ENCODE data around the gene TRPM2. TPM values are rescaled to one million over a fixed set of nuclear protein-coding genes. Genes with fewer than 3 reads are reported as not detected.

TRPM2 gene
- total RNA-seq, 2 experiments from 2014 or later = 1.9 to 2.9 TPM

- peaks cover 32% of the 10 kb centered on the region for H3K36me3 Mint-ChIP-seq (ENCODE audit: low read depth)
- intact Hi-C loops (cut with DNase I, micrococcal nuclease) = no loop called here
- H3K9me3 ChIP-seq (ENCODE audit: control insufficient read depth in 1 of 2, insufficient read depth in 1 of 2, low read length in 2 of 2) = peaks cover 25% of the 10 kb centered on the region in 2 experiments
- no peak overlapping the region for H3K27ac Mint-ChIP-seq
- H3K36me3 ChIP-seq (ENCODE audit: insufficient read depth, low read length) = no peaks in the 10 kb centered on the region
- peaks cover 18% of the 10 kb centered on the region for H3K9me3 Mint-ChIP-seq
- H3K4me1 Mint-ChIP-seq (ENCODE audit: low read depth) = no peaks in the 10 kb centered on the region
- no peak overlapping the region for H3K27ac ChIP-seq (ENCODE audit: low read depth in 1 of 2, low read length in 2 of 2)
- CTCF ChIA-PET = no interaction called here
- H3K4me3 Mint-ChIP-seq = no peak overlapping the region
- no peak overlapping the region for H3K4me3 ChIP-seq (ENCODE audit: low read length)
- POLR2A ChIA-PET = no interaction called here
- TF ChIP-seq, protein P1, sequence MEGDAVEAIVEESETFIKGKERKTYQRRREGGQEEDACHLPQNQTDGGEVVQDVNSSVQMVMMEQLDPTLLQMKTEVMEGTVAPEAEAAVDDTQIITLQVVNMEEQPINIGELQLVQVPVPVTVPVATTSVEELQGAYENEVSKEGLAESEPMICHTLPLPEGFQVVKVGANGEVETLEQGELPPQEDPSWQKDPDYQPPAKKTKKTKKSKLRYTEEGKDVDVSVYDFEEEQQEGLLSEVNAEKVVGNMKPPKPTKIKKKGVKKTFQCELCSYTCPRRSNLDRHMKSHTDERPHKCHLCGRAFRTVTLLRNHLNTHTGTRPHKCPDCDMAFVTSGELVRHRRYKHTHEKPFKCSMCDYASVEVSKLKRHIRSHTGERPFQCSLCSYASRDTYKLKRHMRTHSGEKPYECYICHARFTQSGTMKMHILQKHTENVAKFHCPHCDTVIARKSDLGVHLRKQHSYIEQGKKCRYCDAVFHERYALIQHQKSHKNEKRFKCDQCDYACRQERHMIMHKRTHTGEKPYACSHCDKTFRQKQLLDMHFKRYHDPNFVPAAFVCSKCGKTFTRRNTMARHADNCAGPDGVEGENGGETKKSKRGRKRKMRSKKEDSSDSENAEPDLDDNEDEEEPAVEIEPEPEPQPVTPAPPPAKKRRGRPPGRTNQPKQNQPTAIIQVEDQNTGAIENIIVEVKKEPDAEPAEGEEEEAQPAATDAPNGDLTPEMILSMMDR (IDR thresholded peaks at IDR 0.05) = no peak
- no peak for DNase-seq
- no peaks in the 10 kb centered on the region for H3K27me3 Mint-ChIP-seq
- no peak for ATAC-seq (ENCODE audit: poor library complexity)
- no peaks in the 10 kb centered on the region for H3K4me1 ChIP-seq (ENCODE audit: insufficient read depth, low read length)
- no peaks in the 10 kb centered on the region for H3K27me3 ChIP-seq (ENCODE audit: control insufficient read depth in 1 of 2, insufficient read depth in 2 of 2, low read length in 2 of 2)
These were observed 29.8 kb downstream of the TRPM2 start for GRCh38 chr21:44383216-44383615.

GRCh38 chr21:44384968-44385367 lies 31.5 kb downstream of the TRPM2 start:
- intact Hi-C loops (cut with DNase I, micrococcal nuclease) = no loop called here
- Mint-ChIP-seq H3K27me3 (no peaks in the 10 kb centered on the region), H3K9me3 (peaks cover 18% of the 10 kb centered on the region), H3K4me1 (ENCODE audit: low read depth) (no peaks in the 10 kb centered on the region), H3K27ac (no peak overlapping the region), H3K4me3 (no peak overlapping the region), H3K36me3 (ENCODE audit: low read depth) (peaks cover 32% of the 10 kb centered on the region)
- H3K27ac ChIP-seq (ENCODE audit: low read depth in 1 of 2, low read length in 2 of 2) = no peak overlapping the region
- CTCF ChIA-PET = no interaction called here
- POLR2A ChIA-PET = no interaction called here
- no peak for ATAC-seq (ENCODE audit: poor library complexity)
- no peaks in the 10 kb centered on the region for H3K36me3 ChIP-seq (ENCODE audit: insufficient read depth, low read length)
- TF ChIP-seq, protein P1 (IDR thresholded peaks at IDR 0.05) = no peak
- peaks cover 25% of the 10 kb centered on the region in 2 experiments for H3K9me3 ChIP-seq (ENCODE audit: control insufficient read depth in 1 of 2, insufficient read depth in 1 of 2, low read length in 2 of 2)
- DNase-seq = no peak
- no peaks in the 10 kb centered on the region for H3K27me3 ChIP-seq (ENCODE audit: control insufficient read depth in 1 of 2, insufficient read depth in 2 of 2, low read length in 2 of 2)
- H3K4me3 ChIP-seq (ENCODE audit: low read length) = no peak overlapping the region
- no peaks in the 10 kb centered on the region for H3K4me1 ChIP-seq (ENCODE audit: insufficient read depth, low read length)

GRCh38 chr21:44389335-44389734 lies 35.9 kb downstream of the TRPM2 start:
- Mint-ChIP-seq H3K9me3 (peaks cover 11% of the 10 kb centered on the region), H3K36me3 (ENCODE audit: low read depth) (peaks cover 8% of the 10 kb centered on the region), H3K27ac (no peak overlapping the region), H3K27me3 (no peaks in the 10 kb centered on the region), H3K4me3 (no peak overlapping the region), H3K4me1 (ENCODE audit: low read depth) (no peaks in the 10 kb centered on the region)
- Histone ChIP-seq H3K4me1 (ENCODE audit: insufficient read depth, low read length) (no peaks in the 10 kb centered on the region), H3K9me3 (ENCODE audit: control insufficient read depth in 1 of 2, insufficient read depth in 1 of 2, low read length in 2 of 2) (peaks cover 9 to 19% of the 10 kb centered on the region in 2 experiments), H3K27me3 (ENCODE audit: control insufficient read depth in 1 of 2, insufficient read depth in 2 of 2, low read length in 2 of 2) (no peaks in the 10 kb centered on the region), H3K36me3 (ENCODE audit: insufficient read depth, low read length) (no peaks in the 10 kb centered on the region), H3K4me3 (ENCODE audit: low read length) (no peak overlapping the region), H3K27ac (ENCODE audit: low read depth in 1 of 2, low read length in 2 of 2) (no peak overlapping the region)
- DNase-seq (no peak), ATAC-seq (ENCODE audit: poor library complexity) (no peak)
- intact Hi-C loops (cut with DNase I, micrococcal nuclease) = no loop called here
- ChIA-PET POLR2A (no interaction called here), CTCF (interaction anchor here (0.5 kb wide), 1 partner anchor 285 kb away, joined by 4 read pairs; no protein-coding TSS in a partner anchor)
- TF ChIP-seq, protein P1 (IDR thresholded peaks at IDR 0.05) = no peak
